Measurements from ENCODE around the gene MAZ.

- TF ChIP-seq MAX (IDR thresholded peaks at IDR 0.05), result no peak
- no peak for TF ChIP-seq REST (IDR thresholded peaks at IDR 0.05; ENCODE audit: low read depth)
- no peak for TF ChIP-seq FOXM1 (IDR thresholded peaks at IDR 0.05; ENCODE audit: borderline replicate concordance, low read depth)
- TF ChIP-seq USF1 (IDR thresholded peaks at IDR 0.05), result no peak
Observed at GRCh38 chr16:29784157-29784556, 22.2 kb upstream of the MAZ start.

Data from Ishikawa (cell line).